IPS-20b (cell line): ENCODE data around the gene ACER1.

Experiments used
- H3K27ac ChIP-seq: one replicate; pipeline ENCODE4 v1.5.1; 2013; ENCODE audit warnings: low read length
- H3K27me3 ChIP-seq: 2 replicates; pipeline ENCODE4 v1.6.1; 2013; ENCODE audit warnings: mild to moderate bottlenecking, low read length, inconsistent platforms; ENCODE audit not compliant: insufficient read depth
- H3K36me3 ChIP-seq: 2 replicates; pipeline ENCODE4 v1.6.1; 2013; ENCODE audit warnings: low read depth, mild to moderate bottlenecking, inconsistent platforms, low read length, moderate library complexity; ENCODE audit not compliant: insufficient read depth
- H3K4me1 ChIP-seq: 2 replicates; pipeline ENCODE4 v1.6.1; 2013; ENCODE audit warnings: mild to moderate bottlenecking, control low read depth, inconsistent platforms, low read length, moderate library complexity; ENCODE audit not compliant: insufficient read depth
- H3K4me3 ChIP-seq: 2 replicates; pipeline ENCODE4 v1.5.1; 2013; ENCODE audit warnings: mild to moderate bottlenecking, low read length, inconsistent platforms
- H3K9ac ChIP-seq: 2 replicates; pipeline ENCODE4 v1.6.1; 2013; ENCODE audit warnings: low read depth, mild to moderate bottlenecking, inconsistent platforms, low read length, moderate library complexity
- H3K9me3 ChIP-seq: 2 replicates; pipeline ENCODE4 v1.6.1; 2013; ENCODE audit warnings: mild to moderate bottlenecking, low read depth, low read length, inconsistent platforms; ENCODE audit not compliant: insufficient read depth

The ACER1 gene

DNA sequence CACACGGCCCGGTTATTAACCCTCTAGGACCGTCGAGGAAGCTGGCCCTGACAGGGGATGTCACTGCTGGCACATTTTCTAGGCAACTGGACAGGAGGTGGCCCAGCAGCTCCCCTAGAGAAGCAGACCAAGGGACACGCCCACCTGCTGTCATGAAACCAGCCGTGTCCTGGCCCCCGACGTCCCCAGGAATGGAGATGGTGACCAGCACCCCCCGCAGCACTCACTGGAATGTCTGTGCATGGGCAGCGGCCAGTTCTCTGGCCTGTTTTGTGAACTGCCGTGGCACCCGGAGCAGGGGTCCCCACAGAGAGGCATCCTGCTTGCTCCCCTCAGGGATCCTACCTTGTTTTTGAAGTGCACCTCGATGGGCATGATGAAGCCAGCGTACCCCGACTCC is 71.5 kb downstream of the ACER1 start:
- Histone ChIP-seq H3K4me1 (no peaks in the 10 kb centered on the region; the same call in 1 of the 2 replicates), H3K36me3 (peaks cover 57% of the 10 kb centered on the region), H3K27me3 (no peaks in the 10 kb centered on the region), H3K9me3 (no peaks in the 10 kb centered on the region), H3K27ac (no peak overlapping the region), H3K4me3 (no peak overlapping the region), H3K9ac (no peak overlapping the region)

DNA sequence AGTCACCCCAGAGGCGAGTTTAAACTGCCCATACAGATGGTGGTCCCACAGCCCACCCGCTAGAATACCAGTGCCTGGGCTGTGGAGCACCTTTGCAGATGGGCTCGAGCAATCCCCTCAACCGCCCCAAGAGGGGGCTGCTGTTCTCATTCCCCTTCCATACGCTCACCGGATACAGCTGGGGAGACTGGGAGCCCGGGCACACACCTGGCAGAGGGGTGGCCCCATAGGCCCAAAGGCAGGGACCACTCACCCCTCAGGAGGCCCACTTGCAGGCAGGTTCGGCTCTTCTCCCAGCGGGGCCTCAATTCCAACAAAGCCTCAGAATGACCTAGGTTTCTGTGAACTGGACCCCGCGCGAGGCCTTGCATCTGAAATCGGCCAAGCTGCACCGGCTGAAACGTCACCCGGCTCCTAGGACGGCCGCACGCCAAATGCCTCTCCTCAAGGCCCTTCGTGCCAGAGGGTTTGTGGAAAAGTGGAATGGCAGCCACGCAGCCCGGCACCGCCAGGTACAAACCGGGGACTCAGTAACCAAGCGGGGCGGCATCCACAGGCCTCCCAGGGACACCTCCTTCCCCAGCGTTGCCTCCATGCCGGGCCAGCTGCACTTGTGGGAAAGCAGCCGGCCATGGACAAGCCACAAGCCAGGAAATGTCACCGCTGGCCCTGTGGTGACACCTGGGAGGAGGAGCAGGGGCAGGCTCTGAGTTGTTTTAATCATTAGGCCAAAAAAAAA is 72.3 kb downstream of the ACER1 start:
- Histone ChIP-seq H3K9ac (no peak overlapping the region), H3K4me3 (no peak overlapping the region), H3K27me3 (no peaks in the 10 kb centered on the region), H3K27ac (no peak overlapping the region), H3K9me3 (no peaks in the 10 kb centered on the region), H3K4me1 (no peaks in the 10 kb centered on the region; the same call in 1 of the 2 replicates), H3K36me3 (peaks cover 54% of the 10 kb centered on the region)

DNA sequence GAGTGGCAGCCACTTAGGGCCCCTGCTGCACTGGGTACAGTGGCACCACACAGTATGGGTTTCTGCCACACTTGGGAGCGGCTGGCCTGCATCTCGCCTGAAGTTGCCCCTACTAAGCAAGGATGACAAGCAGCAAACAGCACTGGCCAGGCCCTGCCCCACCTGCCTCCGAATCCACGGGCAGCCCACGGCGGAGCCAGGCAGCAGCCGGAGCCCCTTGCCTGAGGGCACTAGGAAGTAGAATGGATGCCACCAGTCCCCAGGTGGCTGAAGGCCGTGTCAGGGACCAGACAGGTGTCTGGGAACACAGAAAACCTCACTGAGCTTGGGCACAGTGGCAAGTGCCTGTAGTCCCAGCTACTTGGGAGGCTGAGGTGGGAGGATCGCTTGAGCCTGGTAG is 73.0 kb downstream of the ACER1 start:
- H3K27me3 ChIP-seq: no peaks in the 10 kb centered on the region
- no peaks in the 10 kb centered on the region; the same call in 1 of the 2 replicates for H3K4me1 ChIP-seq
- no peak overlapping the region for H3K27ac ChIP-seq
- H3K36me3 ChIP-seq: peaks cover 52% of the 10 kb centered on the region
- no peaks in the 10 kb centered on the region for H3K9me3 ChIP-seq
- no peak overlapping the region for H3K4me3 ChIP-seq
- no peak overlapping the region for H3K9ac ChIP-seq

DNA sequence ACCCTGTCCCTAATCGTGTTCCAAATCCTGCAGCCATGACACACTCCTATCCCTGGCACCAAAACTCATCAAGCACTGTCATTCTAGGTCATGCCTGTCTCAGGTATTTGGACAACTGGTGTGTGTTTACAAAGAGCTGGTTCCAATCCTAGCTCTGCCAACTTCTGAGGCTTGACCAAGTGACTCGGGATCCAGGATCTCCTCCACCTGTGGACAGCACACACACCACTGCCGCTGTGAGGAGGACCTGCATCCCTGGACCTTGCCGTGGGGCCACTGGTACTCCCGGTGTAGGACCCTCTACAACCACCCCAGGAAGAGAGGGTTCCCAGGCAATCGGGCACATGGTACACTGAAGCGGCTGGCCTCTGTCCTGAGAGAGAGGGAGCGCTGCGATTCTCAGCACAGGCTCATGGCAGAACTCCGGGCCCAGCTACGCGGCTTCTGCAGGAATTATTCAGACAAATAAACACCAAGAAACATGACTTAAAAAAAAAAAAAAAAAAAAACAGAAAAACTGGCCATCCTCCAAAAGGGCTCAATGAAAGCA is 74.0 kb downstream of the ACER1 start:
- Histone ChIP-seq H3K9me3 (no peaks in the 10 kb centered on the region), H3K27ac (no peak overlapping the region), H3K4me3 (no peak overlapping the region), H3K4me1 (peaks cover 3% of the 10 kb centered on the region; the same call in 1 of the 2 replicates), H3K27me3 (no peaks in the 10 kb centered on the region), H3K9ac (no peak overlapping the region), H3K36me3 (peaks cover 58% of the 10 kb centered on the region)

DNA sequence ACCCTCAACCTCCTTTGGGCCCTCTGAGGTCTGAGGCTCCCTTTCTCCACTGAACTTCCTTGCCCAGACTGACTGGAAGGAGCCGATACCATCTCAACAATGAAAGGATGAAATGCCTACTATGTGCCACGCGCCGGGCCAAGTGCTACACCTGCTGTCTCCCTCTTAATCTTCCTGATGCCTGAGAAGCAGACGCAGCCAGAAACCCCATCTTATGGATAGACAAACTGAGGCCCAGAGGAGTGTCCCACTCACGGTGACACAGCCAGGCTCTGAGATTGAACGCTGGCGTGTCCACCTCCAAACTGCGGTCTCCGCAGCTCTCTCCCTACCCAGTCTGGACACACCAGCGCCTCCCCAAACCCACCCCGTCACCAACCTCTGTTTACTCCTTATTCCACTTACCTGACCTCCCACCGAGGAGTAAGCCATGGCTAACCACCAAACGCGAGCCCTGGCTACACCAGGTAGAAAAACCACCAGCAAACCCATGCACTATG is 74.5 kb downstream of the ACER1 start:
- H3K9me3 ChIP-seq: no peaks in the 10 kb centered on the region
- H3K4me1 ChIP-seq: peaks cover 8% of the 10 kb centered on the region; the same call in 1 of the 2 replicates
- peaks cover 61% of the 10 kb centered on the region for H3K36me3 ChIP-seq
- H3K27ac ChIP-seq: no peak overlapping the region
- H3K4me3 ChIP-seq: no peak overlapping the region
- no peak overlapping the region for H3K9ac ChIP-seq
- H3K27me3 ChIP-seq: no peaks in the 10 kb centered on the region
